Adrenal gland (tissue), 5 donors: ENCODE data around the gene SOBP.

Experiments
- POLR2A ChIP-seq, 2 donors: fragments of 450-650 bp; IDR thresholded peaks; one replicate each; pipeline ENCODE4 v1.6.1; 2017; ENCODE audit warnings: antibody characterized with exemption in 2 of 2, mild to moderate bottlenecking in 2 of 2, moderate library complexity in 1 of 2
- TF ChIP-seq, protein P1 (sequence below), 6 experiments: fragments of 450-650 bp in 4 of 6; fragments of 200-600 bp in 2 of 6; sonication (generic) in 1 of 6; IDR thresholded peaks; 1 replicate in 5 of 6; 2 replicates in 1 of 6; pipeline versions ENCODE4 v1.5.1 to v1.8.0; 2016 to 2021; ENCODE audit warnings: antibody characterized with exemption in 6 of 6, mild to moderate bottlenecking in 2 of 6, moderate library complexity in 1 of 6
- donor health status: DM: no; HTN: no; CAD: no.

DNA sequence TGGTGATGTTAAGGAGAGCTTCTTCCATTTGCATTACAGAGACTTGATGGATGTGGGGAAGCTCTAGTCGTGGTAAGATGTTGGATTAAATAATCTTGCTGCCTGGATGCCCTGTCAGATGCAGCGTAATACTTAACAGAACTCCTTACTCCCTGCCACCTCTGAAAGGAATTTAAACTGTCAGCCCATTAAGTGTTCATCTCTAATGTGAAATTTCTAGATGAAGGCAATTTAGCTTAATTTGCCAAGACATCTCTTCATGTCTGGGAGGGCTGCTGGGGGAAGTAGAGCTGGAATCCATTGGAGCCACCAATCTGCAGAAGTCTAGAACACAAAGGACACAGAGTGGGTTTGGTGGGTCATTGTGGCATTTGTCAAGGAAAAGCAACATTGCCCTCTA is 64.4 kb downstream of the SOBP start:
- TF ChIP-seq, protein P1, sequence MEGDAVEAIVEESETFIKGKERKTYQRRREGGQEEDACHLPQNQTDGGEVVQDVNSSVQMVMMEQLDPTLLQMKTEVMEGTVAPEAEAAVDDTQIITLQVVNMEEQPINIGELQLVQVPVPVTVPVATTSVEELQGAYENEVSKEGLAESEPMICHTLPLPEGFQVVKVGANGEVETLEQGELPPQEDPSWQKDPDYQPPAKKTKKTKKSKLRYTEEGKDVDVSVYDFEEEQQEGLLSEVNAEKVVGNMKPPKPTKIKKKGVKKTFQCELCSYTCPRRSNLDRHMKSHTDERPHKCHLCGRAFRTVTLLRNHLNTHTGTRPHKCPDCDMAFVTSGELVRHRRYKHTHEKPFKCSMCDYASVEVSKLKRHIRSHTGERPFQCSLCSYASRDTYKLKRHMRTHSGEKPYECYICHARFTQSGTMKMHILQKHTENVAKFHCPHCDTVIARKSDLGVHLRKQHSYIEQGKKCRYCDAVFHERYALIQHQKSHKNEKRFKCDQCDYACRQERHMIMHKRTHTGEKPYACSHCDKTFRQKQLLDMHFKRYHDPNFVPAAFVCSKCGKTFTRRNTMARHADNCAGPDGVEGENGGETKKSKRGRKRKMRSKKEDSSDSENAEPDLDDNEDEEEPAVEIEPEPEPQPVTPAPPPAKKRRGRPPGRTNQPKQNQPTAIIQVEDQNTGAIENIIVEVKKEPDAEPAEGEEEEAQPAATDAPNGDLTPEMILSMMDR (IDR thresholded peaks at IDR 0.05): no peak
- no peak for TF ChIP-seq POLR2A (IDR thresholded peaks at IDR 0.05)
